Stomach smooth muscle (tissue), 2 donors: ENCODE results near the gene LTBP4.

Source experiments
- H3K27ac ChIP-seq: one replicate; pipeline ENCODE4 v1.7.0; 2013; ENCODE audit warnings: mild to moderate bottlenecking, low read length, inconsistent platforms
- H3K27me3 ChIP-seq, 2 donors: one replicate each; pipeline ENCODE4 v1.7.0; 2013; ENCODE audit warnings: low read length in 2 of 2; ENCODE audit not compliant: insufficient read depth in 2 of 2, control insufficient read depth in 1 of 2
- H3K36me3 ChIP-seq, 2 donors: one replicate each; pipeline ENCODE4 v1.7.0; 2013; ENCODE audit warnings: low read length in 2 of 2; ENCODE audit not compliant: control insufficient read depth in 2 of 2, insufficient read depth in 2 of 2
- H3K4me1 ChIP-seq: one replicate; pipeline ENCODE4 v1.7.0; 2013; ENCODE audit warnings: low read length; ENCODE audit not compliant: control insufficient read depth, insufficient read depth
- H3K4me3 ChIP-seq, 2 donors: one replicate each; pipeline ENCODE4 v1.7.0; 2013; ENCODE audit warnings: low read length in 2 of 2
- H3K9ac ChIP-seq, 2 donors: one replicate each; pipeline ENCODE4 v1.7.0; 2013; ENCODE audit warnings: low read length in 2 of 2, mild to moderate bottlenecking in 1 of 2
- H3K9me3 ChIP-seq, 2 donors: one replicate each; pipeline ENCODE4 v1.7.0; 2013; ENCODE audit warnings: low read length in 2 of 2; ENCODE audit not compliant: control insufficient read depth in 2 of 2
- donor health status: healthy.
- donor health status: Pancreatic carcinoma.

The LTBP4 gene

GRCh38 chr19:40668991-40669614, 67.9 kb downstream of the LTBP4 start:
- Histone ChIP-seq H3K27ac (no peak overlapping the region), H3K4me1 (no peaks in the 10 kb centered on the region), H3K27me3 (no peaks in the 10 kb centered on the region), H3K4me3 (no peak overlapping the region), H3K9me3 (no peaks in the 10 kb centered on the region), H3K36me3 (peaks cover 52% of the 10 kb centered on the region in 2 donors), H3K9ac (no peak overlapping the region)

GRCh38 chr19:40671404-40671803, 70.2 kb downstream of the LTBP4 start:
- Histone ChIP-seq H3K9me3 (no peaks in the 10 kb centered on the region), H3K9ac (no peak overlapping the region), H3K4me3 (no peak overlapping the region), H3K27ac (no peak overlapping the region), H3K36me3 (peaks cover 62 to 63% of the 10 kb centered on the region in 2 donors), H3K4me1 (peaks cover 3% of the 10 kb centered on the region), H3K27me3 (no peaks in the 10 kb centered on the region)

GRCh38 chr19:40672038-40672437, 70.9 kb downstream of the LTBP4 start:
- Histone ChIP-seq H3K36me3 (peaks cover 62 to 66% of the 10 kb centered on the region in 2 donors), H3K27me3 (no peaks in the 10 kb centered on the region), H3K9ac (no peak overlapping the region), H3K27ac (no peak overlapping the region), H3K9me3 (no peaks in the 10 kb centered on the region), H3K4me1 (peaks cover 3% of the 10 kb centered on the region), H3K4me3 (no peak overlapping the region)

- Histone ChIP-seq H3K4me3 (no peak overlapping the region), H3K36me3 (peaks cover 66 to 73% of the 10 kb centered on the region in 2 donors), H3K9me3 (no peaks in the 10 kb centered on the region), H3K27me3 (no peaks in the 10 kb centered on the region), H3K27ac (no peak overlapping the region), H3K9ac (no peak overlapping the region), H3K4me1 (peaks cover 3% of the 10 kb centered on the region)
Observed at GRCh38 chr19:40672573-40673299, 71.6 kb downstream of the LTBP4 start.

GRCh38 chr19:40673397-40673796, 72.2 kb downstream of the LTBP4 start:
- no peak overlapping the region for H3K9ac ChIP-seq
- peaks cover 71 to 80% of the 10 kb centered on the region in 2 donors for H3K36me3 ChIP-seq
- H3K27me3 ChIP-seq = no peaks in the 10 kb centered on the region
- no peak overlapping the region for H3K4me3 ChIP-seq
- no peaks in the 10 kb centered on the region for H3K9me3 ChIP-seq
- peaks cover 3% of the 10 kb centered on the region for H3K4me1 ChIP-seq
- no peak overlapping the region for H3K27ac ChIP-seq

- peaks cover 68 to 75% of the 10 kb centered on the region in 2 donors for H3K36me3 ChIP-seq
- peaks cover 3% of the 10 kb centered on the region for H3K4me1 ChIP-seq
- no peak overlapping the region for H3K9ac ChIP-seq
- H3K27ac ChIP-seq = no peak overlapping the region
- no peaks in the 10 kb centered on the region for H3K9me3 ChIP-seq
- H3K27me3 ChIP-seq = no peaks in the 10 kb centered on the region
- H3K4me3 ChIP-seq = no peak overlapping the region
Observed at GRCh38 chr19:40674291-40674690, 73.1 kb downstream of the LTBP4 start.

- peaks cover 54 to 57% of the 10 kb centered on the region in 2 donors for H3K36me3 ChIP-seq
- no peak overlapping the region for H3K9ac ChIP-seq
- H3K27me3 ChIP-seq = no peaks in the 10 kb centered on the region
- H3K4me1 ChIP-seq = peaks cover 3% of the 10 kb centered on the region
- H3K9me3 ChIP-seq = no peaks in the 10 kb centered on the region
- no peak overlapping the region for H3K27ac ChIP-seq
- no peak overlapping the region for H3K4me3 ChIP-seq
Observed at GRCh38 chr19:40677156-40677555, 76.0 kb downstream of the LTBP4 start.
